Measurements from ENCODE around the gene ZBTB6.

GRCh38 chr9:122950263-122950662 is 37.1 kb upstream of the ZBTB6 start:
- no peak for TF ChIP-seq ZNF837 (tag by site-specific recombination; IDR thresholded peaks at IDR 0.05)
- TF ChIP-seq PRDM10 (tag by site-specific recombination; IDR thresholded peaks at IDR 0.05) = no peak
- no peak for TF ChIP-seq CTCF (tag by site-specific recombination; IDR thresholded peaks at IDR 0.05)
- TF ChIP-seq GFI1B (tag by site-specific recombination; IDR thresholded peaks at IDR 0.05) = no peak
- no peak for TF ChIP-seq ZBTB8A (tag by site-specific recombination; IDR thresholded peaks at IDR 0.05)
- no peak for TF ChIP-seq IKZF3 (tag by site-specific recombination; IDR thresholded peaks at IDR 0.05)
- no peak for TF ChIP-seq ZNF76 (tag by site-specific recombination; IDR thresholded peaks at IDR 0.05; ENCODE audit: borderline replicate concordance, low read depth)
- TF ChIP-seq ZNF404 (tag by site-specific recombination; IDR thresholded peaks at IDR 0.05) = no peak

All from HEK293 (cell line).